ENCODE results near the gene ERBB4. TPM values are rescaled to one million over a fixed set of nuclear protein-coding genes. Genes with fewer than 3 reads are reported as not detected.

ERBB4 gene
- total and polyA plus RNA-seq, 10 of the 15 experiments (the other 5 are each of a cell fraction or from before 2014, with no cell fraction given): under 0.01 to 0.23 (median 0.01) TPM; not detected in 4

DNA sequence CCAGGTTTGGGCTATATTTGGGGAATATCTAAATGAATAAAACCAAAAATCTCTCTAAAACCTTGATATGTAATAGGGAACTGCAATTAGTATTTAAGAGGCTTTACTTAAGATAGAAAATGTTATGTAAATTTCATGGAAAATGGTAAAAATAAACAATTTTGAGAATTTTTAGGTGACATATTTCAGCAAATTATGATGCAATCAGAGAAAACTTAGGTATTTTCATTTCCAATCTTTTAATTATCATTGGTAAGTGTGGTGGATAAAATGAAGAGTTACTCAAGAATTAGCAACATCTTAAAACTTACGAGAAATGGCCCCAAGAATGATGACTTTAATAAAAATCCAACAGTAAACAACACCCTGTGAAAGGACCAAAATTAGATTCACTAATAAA is 571.4 kb downstream of the ERBB4 start:
- RAD21 ChIA-PET (ENCODE audit: unreplicated experiment): no interaction called here
- no peak for ATAC-seq

GRCh38 chr2:211963969-211964368 is 574.6 kb downstream of the ERBB4 start:
- ChIA-PET CTCF (no interaction called here), POLR2A (no interaction called here), SMC1A (ENCODE audit: uncharacterized antibody, unreplicated experiment) (no interaction called here), RAD21 (ENCODE audit: unreplicated experiment) (no interaction called here)
- Histone ChIP-seq H3K4me1 (ENCODE audit: control insufficient read depth, insufficient read depth, low read length) (no peaks in the 10 kb centered on the region), H3K36me3 (ENCODE audit: control insufficient read depth in 2 of 2, insufficient read depth in 2 of 2, low read length in 1 of 2) (no peaks in the 10 kb centered on the region), H4K20me1 (ENCODE audit: control insufficient read depth, insufficient read depth) (no peaks in the 10 kb centered on the region), H3K4me2 (ENCODE audit: control insufficient read depth, insufficient read depth) (no peak overlapping the region), H3K4me3 (no peak overlapping the region), H3K79me2 (ENCODE audit: control insufficient read depth, insufficient read depth, low read length) (no peaks in the 10 kb centered on the region), H3K27ac (ENCODE audit: control insufficient read depth, insufficient read depth) (no peak overlapping the region), H3K9me3 (replicated peaks; ENCODE audit: control insufficient read depth, insufficient read depth, low read length) (no peaks in the 10 kb centered on the region; the same call in 2 of the 3 replicates), H3K9ac (ENCODE audit: control insufficient read depth, insufficient read depth, low read length) (no peak overlapping the region), H2AFZ (ENCODE audit: control insufficient read depth, low read depth, low read length) (no peak overlapping the region), H3K27me3 (replicated peaks in 1 of 2; ENCODE audit: control insufficient read depth in 2 of 2, insufficient read depth in 2 of 2, low read length in 1 of 2) (no peaks in the 10 kb centered on the region)
- intact Hi-C loops (cut with micrococcal nuclease; ENCODE audit: unreplicated experiment) (no loop called here), in situ Hi-C loops (cut with MboI) (no loop called here)
- ATAC-seq (no peak), DNase-seq (ENCODE audit: low read depth, low spot score) (no peak), FAIRE-seq (no peak)
- no TSS peak for BruUV-seq (replicated peaks)
- TF ChIP-seq RFX5 (IDR thresholded peaks at IDR 0.05; ENCODE audit: low read depth, low read length) (no peak), KDM1A (IDR thresholded peaks at IDR 0.05; ENCODE audit: borderline replicate concordance) (no peak)
- TF ChIP-seq, protein P1, sequence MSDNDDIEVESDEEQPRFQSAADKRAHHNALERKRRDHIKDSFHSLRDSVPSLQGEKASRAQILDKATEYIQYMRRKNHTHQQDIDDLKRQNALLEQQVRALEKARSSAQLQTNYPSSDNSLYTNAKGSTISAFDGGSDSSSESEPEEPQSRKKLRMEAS (IDR thresholded peaks at IDR 0.05; ENCODE audit: low read depth, low read length): no peak
- TF ChIP-seq, protein P2, sequence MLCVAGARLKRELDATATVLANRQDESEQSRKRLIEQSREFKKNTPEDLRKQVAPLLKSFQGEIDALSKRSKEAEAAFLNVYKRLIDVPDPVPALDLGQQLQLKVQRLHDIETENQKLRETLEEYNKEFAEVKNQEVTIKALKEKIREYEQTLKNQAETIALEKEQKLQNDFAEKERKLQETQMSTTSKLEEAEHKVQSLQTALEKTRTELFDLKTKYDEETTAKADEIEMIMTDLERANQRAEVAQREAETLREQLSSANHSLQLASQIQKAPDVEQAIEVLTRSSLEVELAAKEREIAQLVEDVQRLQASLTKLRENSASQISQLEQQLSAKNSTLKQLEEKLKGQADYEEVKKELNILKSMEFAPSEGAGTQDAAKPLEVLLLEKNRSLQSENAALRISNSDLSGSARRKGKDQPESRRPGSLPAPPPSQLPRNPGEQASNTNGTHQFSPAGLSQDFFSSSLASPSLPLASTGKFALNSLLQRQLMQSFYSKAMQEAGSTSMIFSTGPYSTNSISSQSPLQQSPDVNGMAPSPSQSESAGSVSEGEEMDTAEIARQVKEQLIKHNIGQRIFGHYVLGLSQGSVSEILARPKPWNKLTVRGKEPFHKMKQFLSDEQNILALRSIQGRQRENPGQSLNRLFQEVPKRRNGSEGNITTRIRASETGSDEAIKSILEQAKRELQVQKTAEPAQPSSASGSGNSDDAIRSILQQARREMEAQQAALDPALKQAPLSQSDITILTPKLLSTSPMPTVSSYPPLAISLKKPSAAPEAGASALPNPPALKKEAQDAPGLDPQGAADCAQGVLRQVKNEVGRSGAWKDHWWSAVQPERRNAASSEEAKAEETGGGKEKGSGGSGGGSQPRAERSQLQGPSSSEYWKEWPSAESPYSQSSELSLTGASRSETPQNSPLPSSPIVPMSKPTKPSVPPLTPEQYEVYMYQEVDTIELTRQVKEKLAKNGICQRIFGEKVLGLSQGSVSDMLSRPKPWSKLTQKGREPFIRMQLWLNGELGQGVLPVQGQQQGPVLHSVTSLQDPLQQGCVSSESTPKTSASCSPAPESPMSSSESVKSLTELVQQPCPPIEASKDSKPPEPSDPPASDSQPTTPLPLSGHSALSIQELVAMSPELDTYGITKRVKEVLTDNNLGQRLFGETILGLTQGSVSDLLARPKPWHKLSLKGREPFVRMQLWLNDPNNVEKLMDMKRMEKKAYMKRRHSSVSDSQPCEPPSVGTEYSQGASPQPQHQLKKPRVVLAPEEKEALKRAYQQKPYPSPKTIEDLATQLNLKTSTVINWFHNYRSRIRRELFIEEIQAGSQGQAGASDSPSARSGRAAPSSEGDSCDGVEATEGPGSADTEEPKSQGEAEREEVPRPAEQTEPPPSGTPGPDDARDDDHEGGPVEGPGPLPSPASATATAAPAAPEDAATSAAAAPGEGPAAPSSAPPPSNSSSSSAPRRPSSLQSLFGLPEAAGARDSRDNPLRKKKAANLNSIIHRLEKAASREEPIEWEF (IDR thresholded peaks at IDR 0.05; ENCODE audit: insufficient replicate concordance, low read depth, low read length): no peak
- 47% methylated on average over 1 of the region's 1 CpG for WGBS (ENCODE audit: insufficient coverage, insufficient replicate concordance, low lambda C conversion rate, missing lambda C conversion rate)

More for the DNA sequence above, 571.4 kb downstream of the ERBB4 start:
- DNase-seq (ENCODE audit: low read depth, low spot score): no peak
- no peaks in the 10 kb centered on the region for H3K4me1 ChIP-seq (ENCODE audit: control insufficient read depth, insufficient read depth, low read length)
- H4K20me1 ChIP-seq (ENCODE audit: control insufficient read depth, insufficient read depth): no peaks in the 10 kb centered on the region
- H3K27me3 ChIP-seq (replicated peaks in 1 of 2; ENCODE audit: control insufficient read depth in 2 of 2, insufficient read depth in 2 of 2, low read length in 1 of 2): no peaks in the 10 kb centered on the region
- TF ChIP-seq WRNIP1 (IDR thresholded peaks at IDR 0.05; ENCODE audit: borderline replicate concordance, low read depth, low read length) (no peak), RCOR1 (conservative IDR thresholded peaks at IDR 0.05; ENCODE audit: low read depth, low read length) (no peak), TCF7 (IDR thresholded peaks at IDR 0.05; ENCODE audit: borderline replicate concordance) (no peak), NR2C2 (IDR thresholded peaks at IDR 0.05; ENCODE audit: borderline replicate concordance, control insufficient read depth, insufficient read length, low read depth) (no peak), HDAC6 (IDR thresholded peaks at IDR 0.05; ENCODE audit: unreplicated experiment) (no peak), E2F4 (IDR thresholded peaks at IDR 0.05; ENCODE audit: low read depth, low read length) (no peak), CHD1 (IDR thresholded peaks at IDR 0.05; ENCODE audit: low read depth, low read length) (no peak), CBX3 (IDR thresholded peaks at IDR 0.05; ENCODE audit: borderline replicate concordance, low read depth) (no peak), BCL11A (IDR thresholded peaks at IDR 0.05; ENCODE audit: low read depth, low read length) (no peak), IKZF1 (conservative IDR thresholded peaks at IDR 0.05) (no peak), KDM1A (IDR thresholded peaks at IDR 0.05; ENCODE audit: borderline replicate concordance) (no peak), ATF7 (IDR thresholded peaks at IDR 0.05; ENCODE audit: low read depth) (no peak)
- no peaks in the 10 kb centered on the region for H3K79me2 ChIP-seq (ENCODE audit: control insufficient read depth, insufficient read depth, low read length)
- in situ Hi-C loops (cut with MboI): no loop called here
- ChIA-PET CTCF (no interaction called here), SMC1A (ENCODE audit: uncharacterized antibody, unreplicated experiment) (interaction anchor here (1.3 kb wide), 1 partner anchor 12 kb away, joined by 3 read pairs; no protein-coding TSS in a partner anchor), POLR2A (no interaction called here)
- no peak overlapping the region for H3K27ac ChIP-seq (ENCODE audit: control insufficient read depth, insufficient read depth)
- no peaks in the 10 kb centered on the region for H3K9me3 ChIP-seq (replicated peaks; ENCODE audit: control insufficient read depth, insufficient read depth, low read length)
- no peak overlapping the region for H3K4me2 ChIP-seq (ENCODE audit: control insufficient read depth, insufficient read depth)
- 0% methylated on average over 1 of the region's 1 CpG for WGBS (ENCODE audit: insufficient coverage, insufficient replicate concordance, low lambda C conversion rate, missing lambda C conversion rate)
- no peak overlapping the region for H3K9ac ChIP-seq (ENCODE audit: control insufficient read depth, insufficient read depth, low read length)
- intact Hi-C loops (cut with micrococcal nuclease; ENCODE audit: unreplicated experiment): no loop called here
- BruUV-seq (replicated peaks): no TSS peak
- FAIRE-seq: no peak
- H2AFZ ChIP-seq (ENCODE audit: control insufficient read depth, low read depth, low read length): no peak overlapping the region
- no peak overlapping the region for H3K4me3 ChIP-seq
- H3K36me3 ChIP-seq (ENCODE audit: control insufficient read depth in 2 of 2, insufficient read depth in 2 of 2, low read length in 1 of 2): no peaks in the 10 kb centered on the region
